Measurements from ENCODE around the gene KCNK5. TPM values are rescaled to one million over a fixed set of nuclear protein-coding genes. Genes with fewer than 3 reads are reported as not detected.

KCNK5 gene
- polyA plus RNA-seq, 6 donors from 2014 or later: 0.16 TPM; not detected in 5

GRCh38 chr6:39182604-39183003 lies 46.7 kb downstream of the KCNK5 start:
- Mint-ChIP-seq H3K4me3 (no peak overlapping the region), H3K4me1 (no peaks in the 10 kb centered on the region), H3K36me3 (peaks cover 0 to 3% of the 10 kb centered on the region in 2 donors), H3K9me3 (peaks cover under 1 to 13% (median 7%) of the 10 kb centered on the region in 7 donors), H3K27ac (no peak overlapping the region), H3K27me3 (peaks cover 18 to 46% (median 20%) of the 10 kb centered on the region in 3 donors)
- DNase-seq (no peak), ATAC-seq (ENCODE audit: low read depth in 2 of 2) (no peak)

DNA sequence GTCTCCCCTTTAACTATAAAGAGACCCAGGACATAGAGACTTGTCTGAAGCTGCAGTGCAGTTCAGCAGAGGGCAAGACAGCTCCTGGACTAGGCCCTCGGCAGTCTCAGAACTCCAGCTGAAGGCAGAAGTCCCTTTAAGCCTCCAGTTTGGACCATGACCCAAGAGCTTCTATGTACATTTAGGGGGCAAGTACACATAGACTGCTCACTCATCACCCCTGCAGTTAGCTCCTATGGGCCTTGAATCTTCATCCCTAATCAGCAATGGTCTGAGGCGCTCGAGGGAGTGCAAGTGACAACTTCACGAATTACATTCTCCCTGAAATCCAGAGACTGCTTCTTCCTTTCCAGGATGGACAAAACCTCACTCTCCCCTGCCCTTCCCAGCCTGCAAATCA lies 47.4 kb downstream of the KCNK5 start:
- Mint-ChIP-seq H3K4me1 (no peaks in the 10 kb centered on the region), H3K4me3 (no peak overlapping the region), H3K27me3 (peaks cover 17 to 46% (median 27%) of the 10 kb centered on the region in 3 donors), H3K9me3 (peaks cover 5 to 20% (median 15%) of the 10 kb centered on the region in 7 donors), H3K36me3 (peaks cover 0 to 11% of the 10 kb centered on the region in 2 donors), H3K27ac (no peak overlapping the region)
- DNase-seq (no peak), ATAC-seq (ENCODE audit: low read depth in 2 of 2) (no peak)

DNA sequence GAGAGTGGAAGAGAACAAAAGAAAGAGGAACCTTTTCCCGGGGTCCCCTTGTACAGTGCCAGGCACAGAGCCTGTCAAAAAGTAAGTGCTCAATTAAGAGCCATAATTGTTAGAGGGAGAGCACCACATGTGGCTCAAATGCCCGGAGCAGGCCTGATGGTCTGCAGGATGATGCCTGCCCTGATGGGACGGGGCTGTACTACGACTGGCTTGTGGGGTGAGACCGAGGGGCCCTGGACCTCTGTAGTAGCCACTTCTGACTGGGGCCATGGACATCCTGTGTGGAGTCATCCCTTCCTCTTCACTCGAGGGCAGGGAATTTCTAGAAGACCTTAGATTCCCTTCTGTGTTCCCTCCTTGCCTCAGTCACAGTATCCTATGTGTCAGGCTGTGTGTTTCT lies 47.9 kb downstream of the KCNK5 start:
- peaks cover 5 to 24% (median 19%) of the 10 kb centered on the region in 7 donors for H3K9me3 Mint-ChIP-seq
- no peak overlapping the region for H3K4me3 Mint-ChIP-seq

DNA sequence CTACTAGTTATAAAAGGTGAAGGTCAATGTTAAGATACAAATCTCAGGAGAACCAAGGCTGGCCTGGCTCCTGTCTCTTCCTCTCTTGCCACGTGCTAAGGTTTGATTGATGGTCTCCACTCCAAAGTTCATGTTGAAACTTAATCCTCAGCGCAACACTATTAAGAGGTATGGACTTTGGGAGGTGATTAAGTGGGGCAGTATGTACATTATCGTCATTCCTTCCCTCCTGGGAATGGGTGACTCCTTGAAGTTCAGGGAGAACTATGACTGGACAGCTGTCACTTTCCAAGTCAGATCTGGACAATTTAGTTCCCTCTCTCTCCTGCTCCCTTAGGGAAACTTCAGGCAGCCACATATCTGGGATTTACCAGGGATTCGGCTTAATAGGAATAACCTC lies 50.5 kb downstream of the KCNK5 start:
- Mint-ChIP-seq H3K36me3 (peaks cover 0 to 14% of the 10 kb centered on the region in 2 donors), H3K27ac (no peak overlapping the region), H3K4me1 (no peaks in the 10 kb centered on the region), H3K9me3 (peaks cover 5 to 31% (median 24%) of the 10 kb centered on the region in 7 donors), H3K27me3 (peaks cover 17 to 32% (median 31%) of the 10 kb centered on the region in 3 donors), H3K4me3 (no peak overlapping the region)
- DNase-seq: no peak
- ATAC-seq (ENCODE audit: low read depth in 2 of 2): no peak

More for the DNA sequence above, 47.9 kb downstream of the KCNK5 start:
- Mint-ChIP-seq H3K27me3 (peaks cover 17 to 43% (median 27%) of the 10 kb centered on the region in 3 donors), H3K4me1 (no peaks in the 10 kb centered on the region), H3K27ac (no peak overlapping the region), H3K36me3 (peaks cover 0 to 14% of the 10 kb centered on the region in 2 donors)
- ATAC-seq (ENCODE audit: low read depth in 2 of 2): no peak
- no peak for DNase-seq

DNA sequence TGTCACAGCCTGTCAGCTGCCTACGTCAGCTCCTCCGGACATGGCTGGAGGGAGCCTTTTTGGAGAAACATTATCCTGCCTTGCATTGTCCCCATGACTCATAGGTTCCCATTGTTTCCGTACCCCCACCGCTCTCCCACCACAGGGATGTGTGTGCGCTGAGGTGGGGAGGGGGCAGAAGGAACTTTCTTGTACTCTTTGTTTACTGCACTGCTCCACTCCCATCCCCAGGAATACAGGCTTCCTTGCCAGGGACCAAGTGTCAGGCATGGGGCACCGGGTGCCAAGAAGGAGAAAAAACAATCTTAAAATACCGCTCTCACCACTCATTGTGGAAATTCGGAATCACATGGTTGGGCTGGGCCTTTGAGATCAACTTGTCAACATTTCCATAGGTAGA lies 51.0 kb downstream of the KCNK5 start:
- Mint-ChIP-seq H3K27me3 (peaks cover 14 to 34% (median 28%) of the 10 kb centered on the region in 3 donors), H3K27ac (no peak overlapping the region), H3K9me3 (peaks cover 5 to 31% (median 24%) of the 10 kb centered on the region in 7 donors), H3K36me3 (peaks cover 0 to 14% of the 10 kb centered on the region in 2 donors), H3K4me1 (no peaks in the 10 kb centered on the region), H3K4me3 (no peak overlapping the region)
- ATAC-seq (ENCODE audit: low read depth in 2 of 2) (no peak), DNase-seq (no peak)

DNA sequence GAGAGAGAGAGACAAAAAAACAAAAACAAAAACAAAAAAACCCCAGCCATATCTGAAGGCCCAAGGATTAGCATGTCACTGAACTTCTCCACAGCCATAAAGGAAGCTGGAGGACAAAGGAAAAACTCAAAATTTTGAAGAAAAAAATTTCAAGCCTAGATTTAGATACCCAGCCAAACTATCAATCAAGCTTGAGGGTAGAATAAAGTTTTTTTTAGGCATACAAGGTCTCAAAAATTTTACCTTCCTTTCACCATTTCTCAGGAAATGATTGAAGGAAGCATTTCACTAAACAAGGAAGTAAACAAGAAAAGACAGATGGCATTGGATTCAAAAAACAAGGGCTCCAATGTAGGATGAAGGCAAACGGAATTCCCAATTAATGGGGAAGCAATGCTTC lies 52.1 kb downstream of the KCNK5 start:
- no peak overlapping the region for H3K4me3 Mint-ChIP-seq
- no peak overlapping the region for H3K27ac Mint-ChIP-seq
- no peak for DNase-seq
- peaks cover 0 to 14% of the 10 kb centered on the region in 2 donors for H3K36me3 Mint-ChIP-seq
- H3K4me1 Mint-ChIP-seq: no peaks in the 10 kb centered on the region
- peaks cover 5 to 31% (median 24%) of the 10 kb centered on the region in 7 donors for H3K9me3 Mint-ChIP-seq
- no peak for ATAC-seq (ENCODE audit: low read depth in 2 of 2)
- H3K27me3 Mint-ChIP-seq: peaks cover 11 to 41% (median 30%) of the 10 kb centered on the region in 3 donors

GRCh38 chr6:39173270-39173669 lies 56.0 kb downstream of the KCNK5 start:
- ATAC-seq (ENCODE audit: low read depth in 2 of 2) (no peak), DNase-seq (no peak)
- H3K36me3 Mint-ChIP-seq: peaks cover 0 to 14% of the 10 kb centered on the region in 2 donors
- no peak overlapping the region for H3K4me3 Mint-ChIP-seq
- H3K4me1 Mint-ChIP-seq: no peaks in the 10 kb centered on the region
- no peak overlapping the region for H3K27ac Mint-ChIP-seq
- H3K9me3 Mint-ChIP-seq: peaks cover 5 to 25% (median 19%) of the 10 kb centered on the region in 7 donors
- H3K27me3 Mint-ChIP-seq: peaks cover 18 to 49% (median 39%) of the 10 kb centered on the region in 3 donors

- Mint-ChIP-seq H3K27ac (peak overlapping the region in 1 of 6 donors; percentile 42), H3K4me3 (no peak overlapping the region), H3K27me3 (peaks cover 17 to 47% (median 46%) of the 10 kb centered on the region in 3 donors), H3K9me3 (peaks cover 2 to 20% (median 12%) of the 10 kb centered on the region in 7 donors), H3K36me3 (peaks cover 0 to 9% of the 10 kb centered on the region in 2 donors), H3K4me1 (no peaks in the 10 kb centered on the region)
- DNase-seq (no peak), ATAC-seq (ENCODE audit: low read depth in 2 of 2) (no peak)
Measured at GRCh38 chr6:39172377-39172757, 56.9 kb downstream of the KCNK5 start.

DNA sequence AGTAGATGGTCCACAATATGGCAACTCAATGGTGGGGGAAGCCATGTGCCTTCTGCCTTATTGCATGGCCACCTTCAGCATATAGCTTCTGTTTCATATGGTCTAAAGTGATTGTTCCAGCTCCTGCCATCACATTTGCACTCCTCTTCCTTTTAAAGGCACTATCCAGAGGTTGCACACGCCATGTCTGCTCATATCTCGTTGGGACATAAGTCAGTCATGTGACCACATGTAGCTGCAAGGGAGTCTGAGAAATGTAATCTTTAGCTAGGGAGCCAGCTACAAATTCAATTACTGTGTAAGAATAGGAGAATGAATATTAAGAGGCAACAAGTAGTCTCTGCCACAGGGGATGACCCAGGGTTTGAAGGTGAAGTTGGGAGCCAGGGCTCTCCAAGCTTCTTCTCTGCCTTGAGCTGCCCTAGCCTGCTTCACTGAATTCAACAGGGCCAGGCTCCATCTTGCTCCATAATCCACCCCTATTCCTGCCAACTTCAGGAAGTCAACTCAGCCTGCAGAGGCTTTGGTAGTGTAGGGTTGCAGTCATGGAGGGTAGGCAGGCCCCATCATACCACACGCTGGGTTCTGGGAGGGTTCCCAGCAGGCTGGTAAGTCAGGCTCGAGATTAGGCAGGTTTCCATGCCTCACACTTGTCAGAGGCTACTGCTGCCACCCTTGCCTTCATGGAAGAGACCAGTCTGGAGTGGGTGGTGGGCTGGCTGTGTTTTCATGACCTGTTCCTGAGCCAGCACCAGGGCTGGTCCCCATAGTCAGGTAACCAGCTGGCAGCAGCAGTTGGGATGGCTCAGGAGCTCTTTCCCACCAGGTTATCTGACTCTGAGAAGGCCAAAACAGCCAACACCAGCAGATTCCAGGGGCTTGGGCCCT lies 57.5 kb downstream of the KCNK5 start:
- H3K4me3 Mint-ChIP-seq: no peak overlapping the region
- H3K9me3 Mint-ChIP-seq: peaks cover 0 to 15% (median 7%) of the 10 kb centered on the region in 7 donors
- H3K27me3 Mint-ChIP-seq: peaks cover 22 to 52% (median 44%) of the 10 kb centered on the region in 3 donors
- ATAC-seq (ENCODE audit: low read depth in 2 of 2) (no peak), DNase-seq (no peak)
- H3K4me1 Mint-ChIP-seq: peaks cover 1 to 2% (median 2%) of the 10 kb centered on the region in 3 donors
- no peak overlapping the region for H3K27ac Mint-ChIP-seq
- peaks cover 0 to 3% of the 10 kb centered on the region in 2 donors for H3K36me3 Mint-ChIP-seq

DNA sequence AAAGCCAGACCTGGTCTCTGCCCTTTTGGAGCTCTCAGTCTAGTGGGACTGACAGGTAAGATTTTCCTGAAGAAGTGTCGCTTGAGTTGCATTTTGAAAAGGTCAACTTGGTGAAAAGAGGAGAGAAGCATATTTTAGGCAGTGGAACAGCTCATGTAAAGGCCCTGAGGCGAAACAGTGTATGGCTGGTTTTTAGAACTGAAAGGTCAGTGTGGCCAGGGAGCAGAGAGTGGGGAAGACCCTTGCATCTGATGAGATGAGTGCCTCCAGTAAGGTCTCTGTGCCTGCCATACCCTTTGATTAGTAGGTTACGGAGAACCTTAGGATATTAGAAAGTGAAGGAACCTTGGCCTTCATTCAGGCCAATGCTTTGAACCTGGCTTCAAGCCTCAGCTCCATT lies 58.4 kb downstream of the KCNK5 start:
- DNase-seq: no peak
- Mint-ChIP-seq H3K36me3 (no peaks in the 10 kb centered on the region), H3K4me1 (peaks cover 6% of the 10 kb centered on the region in 3 donors), H3K4me3 (no peak overlapping the region), H3K27me3 (peaks cover 26 to 57% (median 50%) of the 10 kb centered on the region in 3 donors), H3K9me3 (peaks cover 0 to 10% (median 6%) of the 10 kb centered on the region in 7 donors), H3K27ac (peak overlapping the region in 1 of 6 donors; percentile 58)
- no peak for ATAC-seq (ENCODE audit: low read depth in 2 of 2)

- Mint-ChIP-seq H3K27me3 (peaks cover 26 to 57% (median 50%) of the 10 kb centered on the region in 3 donors), H3K9me3 (peaks cover 0 to 8% (median 2%) of the 10 kb centered on the region in 7 donors), H3K4me3 (no peak overlapping the region), H3K27ac (no peak overlapping the region), H3K36me3 (no peaks in the 10 kb centered on the region), H3K4me1 (peaks cover 6% of the 10 kb centered on the region in 3 donors)
- DNase-seq: no peak
- ATAC-seq (ENCODE audit: low read depth in 2 of 2): no peak
Measured at GRCh38 chr6:39170389-39170788, 58.9 kb downstream of the KCNK5 start.

DNA sequence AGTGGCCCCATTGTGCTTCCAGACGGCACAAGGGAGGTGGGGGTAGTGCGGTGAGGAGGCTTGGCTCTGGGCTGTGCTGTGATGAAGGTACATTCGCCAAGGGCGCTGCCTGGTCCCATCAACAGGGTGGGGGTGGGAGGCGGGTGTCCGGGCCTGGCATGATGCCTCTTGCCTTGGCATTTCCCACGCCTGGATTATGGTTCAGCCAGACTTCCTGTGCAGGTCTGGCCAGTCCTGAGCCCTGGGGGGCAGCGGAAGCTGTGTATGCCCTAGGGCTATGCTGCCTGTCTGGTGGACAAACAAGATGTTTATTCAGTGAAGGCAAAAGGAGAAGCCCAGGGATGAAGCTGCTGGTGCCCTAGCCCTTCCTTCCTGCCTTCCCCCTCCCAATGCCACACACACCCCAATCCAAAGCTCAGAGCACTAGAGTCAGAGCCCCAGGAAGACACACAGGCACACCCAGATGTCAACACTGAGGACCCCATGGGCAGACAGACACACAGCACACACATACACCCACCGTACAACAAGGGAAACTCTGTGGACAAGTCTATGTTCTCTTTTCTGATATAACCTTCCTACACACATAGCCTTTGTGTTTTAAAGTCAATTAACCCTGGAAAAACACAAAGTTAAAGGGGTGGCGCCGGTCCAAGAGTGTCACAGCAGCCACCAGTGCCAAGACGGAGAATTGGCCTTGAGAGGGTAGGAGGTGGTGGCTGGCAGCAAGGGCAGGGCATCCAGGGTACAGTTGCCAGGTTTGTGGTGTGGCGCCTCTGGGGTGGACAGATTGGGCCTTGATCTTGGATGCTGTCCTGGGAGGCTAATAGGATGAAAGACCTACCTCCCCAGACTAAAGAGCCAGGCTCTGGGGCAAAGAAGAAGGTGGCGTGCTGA lies 59.6 kb downstream of the KCNK5 start:
- H3K36me3 Mint-ChIP-seq: no peaks in the 10 kb centered on the region
- H3K27me3 Mint-ChIP-seq: peaks cover 28 to 61% (median 53%) of the 10 kb centered on the region in 3 donors
- H3K27ac Mint-ChIP-seq: peak overlapping the region in 1 of 6 donors; percentile 7
- peaks cover 0 to 6% (median 2%) of the 10 kb centered on the region in 7 donors for H3K9me3 Mint-ChIP-seq
- ATAC-seq (ENCODE audit: low read depth in 2 of 2): no peak
- peaks cover 6% of the 10 kb centered on the region in 3 donors for H3K4me1 Mint-ChIP-seq
- no peak overlapping the region for H3K4me3 Mint-ChIP-seq
- DNase-seq: no peak
